GM20431 (cell line): ENCODE results near the gene FAM89B.

Source experiments
- in situ Hi-C: fragments of 300-500 bp; cut with MseI, MboI; formaldehyde crosslinking; loops from one replicate; pipeline ENCODE4 v1.15.0; 2020; ENCODE audit warnings: low sequenced_read_pairs; ENCODE audit not compliant: unreplicated experiment

The FAM89B gene

DNA sequence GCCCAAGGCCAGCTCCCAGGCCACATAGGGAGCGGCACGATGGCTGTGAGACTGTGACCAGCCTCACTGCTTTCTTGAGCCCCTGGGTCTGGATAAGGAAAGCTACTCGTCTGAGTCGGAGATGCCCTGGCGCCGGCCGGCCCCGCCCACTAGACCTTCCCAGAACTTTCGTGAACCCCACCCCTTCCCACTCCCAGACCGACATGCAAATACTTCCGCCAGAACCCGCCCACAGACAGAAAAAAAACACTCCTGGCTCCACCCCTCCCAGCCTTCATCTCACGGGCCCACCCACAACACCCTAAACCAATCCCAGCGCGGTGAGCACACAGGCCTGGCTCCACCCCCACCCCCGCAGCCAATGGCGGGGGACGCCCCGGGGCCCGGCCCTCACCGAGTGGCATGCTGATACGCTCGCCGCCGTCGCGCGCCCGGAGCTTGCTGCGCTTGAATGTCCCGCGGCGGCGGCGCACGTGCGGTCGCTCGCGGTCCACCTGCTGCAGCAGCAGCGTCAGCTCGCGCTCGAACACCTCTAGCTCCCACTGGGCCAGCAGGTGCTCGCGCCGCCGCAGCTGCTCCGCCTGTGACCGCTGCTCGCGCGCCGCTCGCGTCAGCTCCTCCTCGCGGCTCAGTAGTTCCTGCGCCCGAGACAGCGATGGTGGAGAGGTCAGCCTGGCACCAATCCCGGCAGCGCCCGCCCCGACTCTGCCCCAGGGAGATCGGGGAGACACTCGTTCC is 34.7 kb downstream of the FAM89B start:
- in situ Hi-C loops = no loop called here

- in situ Hi-C loops = no loop called here
These were observed 35.5 kb downstream of the FAM89B start for GRCh38 chr11:65607614-65608426.

- in situ Hi-C loops = no loop called here
These were observed 36.9 kb downstream of the FAM89B start for GRCh38 chr11:65609229-65609628.

GRCh38 chr11:65609665-65610064 is 37.3 kb downstream of the FAM89B start:
- in situ Hi-C loops = no loop called here

DNA sequence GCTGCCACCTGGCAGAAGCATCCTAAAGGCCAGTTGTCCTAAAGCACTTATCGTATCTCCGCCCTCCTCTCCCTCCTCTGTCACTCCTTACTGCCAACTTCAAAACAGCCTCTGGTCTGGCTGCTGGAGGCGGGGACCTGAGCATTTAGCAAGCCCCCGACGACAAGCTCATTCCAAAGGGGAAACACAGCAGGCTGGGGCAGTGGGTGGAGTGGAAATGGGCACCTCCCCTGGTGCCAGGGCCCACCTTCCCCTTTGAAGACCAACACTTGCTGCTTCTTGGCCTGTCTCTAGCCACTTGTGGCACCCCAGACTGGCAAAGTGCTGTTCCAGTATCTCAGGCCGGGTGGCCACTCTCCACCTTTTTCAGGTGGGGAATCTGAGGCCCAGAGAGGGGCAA is 38.1 kb downstream of the FAM89B start:
- in situ Hi-C loops = no loop called here

- in situ Hi-C loops = no loop called here
These were observed 38.9 kb downstream of the FAM89B start for GRCh38 chr11:65611028-65611757.

- in situ Hi-C loops = no loop called here
These were observed 39.6 kb downstream of the FAM89B start for GRCh38 chr11:65611758-65612603.

DNA sequence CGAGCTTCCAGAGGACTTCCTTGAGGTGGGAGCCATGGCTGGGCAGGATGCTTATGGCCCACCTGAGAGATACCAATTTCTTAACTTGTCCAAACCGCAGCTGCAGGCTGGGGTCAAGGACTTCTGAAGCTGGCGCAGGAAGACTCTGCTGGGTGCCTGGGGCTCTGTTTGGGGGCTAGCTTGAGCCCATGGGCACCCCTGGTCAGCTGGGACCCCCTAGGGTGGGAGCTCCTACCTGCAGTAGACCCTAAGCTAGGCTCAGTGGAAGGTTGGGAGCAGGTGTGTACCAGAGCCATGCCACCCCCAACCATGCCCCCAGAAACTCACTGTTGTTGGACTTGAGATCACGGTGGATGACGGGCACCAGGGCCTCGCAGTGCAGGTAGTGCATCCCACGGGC is 40.4 kb downstream of the FAM89B start:
- in situ Hi-C loops = no loop called here

DNA sequence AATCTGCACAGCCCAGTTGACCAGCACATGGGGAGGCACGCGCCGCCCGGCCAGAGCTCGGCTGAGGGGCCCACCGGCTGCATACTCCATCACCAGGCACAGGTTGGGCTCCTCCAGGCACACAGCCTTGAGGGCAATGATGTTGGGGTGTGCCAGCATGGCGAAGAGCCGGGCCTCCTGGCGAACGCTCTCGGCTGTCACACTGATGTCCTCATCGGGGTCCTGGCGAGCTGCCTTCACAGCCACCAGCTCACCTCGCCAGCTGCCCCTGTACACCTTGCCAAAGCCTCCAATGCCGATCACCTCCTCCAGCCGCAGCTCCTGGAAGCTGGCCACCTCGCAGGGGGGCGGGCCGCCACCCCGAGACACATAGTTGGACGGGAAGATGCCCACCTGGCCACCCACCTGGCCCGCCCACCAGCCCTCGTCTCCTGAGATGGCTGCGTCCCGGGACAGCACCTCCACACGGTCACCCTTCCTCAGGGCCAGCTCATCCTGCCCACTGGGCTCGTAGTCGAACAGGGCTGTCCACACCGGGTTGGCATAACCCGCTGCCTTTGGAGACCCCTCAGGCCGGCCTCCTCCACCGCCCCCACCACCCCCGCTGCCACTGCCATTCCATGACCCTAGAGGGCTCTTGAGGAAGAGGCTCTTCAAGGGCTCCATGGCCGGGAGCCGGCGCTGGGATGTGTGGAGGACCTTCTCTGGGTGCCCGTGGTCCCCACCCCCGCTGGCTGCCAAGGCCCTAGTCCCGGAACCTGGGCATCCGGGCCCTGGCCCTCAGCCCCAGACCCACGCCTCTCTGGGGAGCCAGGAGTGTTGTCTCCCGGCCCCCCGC is 41.0 kb downstream of the FAM89B start:
- in situ Hi-C loops = no loop called here

GRCh38 chr11:65615229-65615949 is 43.1 kb downstream of the FAM89B start, which contains the start of gene PCNX3:
TSS of gene PCNX3 (plus strand) at chr11:65615776. CDS start at chr11:65616312, 536 bp downstream.
- in situ Hi-C loops = no loop called here

DNA sequence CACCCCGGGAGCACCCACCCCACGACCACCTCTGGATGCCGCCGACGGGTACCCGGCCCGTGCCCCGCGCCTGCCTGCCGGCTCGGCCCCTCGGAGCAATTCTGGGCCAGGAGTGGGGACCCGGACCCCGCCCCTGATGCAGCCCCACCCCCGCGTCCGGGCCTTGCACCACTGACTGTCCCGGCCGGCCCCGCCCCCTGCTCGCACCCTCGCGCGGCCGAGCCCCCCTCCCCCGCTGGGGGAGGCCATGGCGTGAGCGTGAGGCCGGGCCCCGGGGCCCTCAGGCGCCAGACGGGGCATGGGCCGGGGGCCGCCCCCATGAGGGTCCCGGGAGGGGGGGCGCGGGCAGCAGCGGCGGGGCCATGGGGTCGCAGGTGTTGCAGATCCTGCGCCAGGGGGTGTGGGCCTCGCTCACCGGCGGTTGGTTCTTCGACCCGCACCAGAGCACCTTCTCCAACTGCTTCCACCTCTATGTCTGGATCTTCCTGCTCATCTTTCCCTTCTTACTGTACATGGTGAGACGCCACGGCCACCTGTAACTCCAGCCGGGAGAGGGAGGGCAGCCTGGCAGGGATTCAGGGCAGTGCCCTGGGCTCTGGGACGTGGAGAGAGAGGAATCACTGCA is 43.7 kb downstream of the FAM89B start:
- in situ Hi-C loops = no loop called here

GRCh38 chr11:65616575-65617001 is 44.2 kb downstream of the FAM89B start:
- in situ Hi-C loops = no loop called here

DNA sequence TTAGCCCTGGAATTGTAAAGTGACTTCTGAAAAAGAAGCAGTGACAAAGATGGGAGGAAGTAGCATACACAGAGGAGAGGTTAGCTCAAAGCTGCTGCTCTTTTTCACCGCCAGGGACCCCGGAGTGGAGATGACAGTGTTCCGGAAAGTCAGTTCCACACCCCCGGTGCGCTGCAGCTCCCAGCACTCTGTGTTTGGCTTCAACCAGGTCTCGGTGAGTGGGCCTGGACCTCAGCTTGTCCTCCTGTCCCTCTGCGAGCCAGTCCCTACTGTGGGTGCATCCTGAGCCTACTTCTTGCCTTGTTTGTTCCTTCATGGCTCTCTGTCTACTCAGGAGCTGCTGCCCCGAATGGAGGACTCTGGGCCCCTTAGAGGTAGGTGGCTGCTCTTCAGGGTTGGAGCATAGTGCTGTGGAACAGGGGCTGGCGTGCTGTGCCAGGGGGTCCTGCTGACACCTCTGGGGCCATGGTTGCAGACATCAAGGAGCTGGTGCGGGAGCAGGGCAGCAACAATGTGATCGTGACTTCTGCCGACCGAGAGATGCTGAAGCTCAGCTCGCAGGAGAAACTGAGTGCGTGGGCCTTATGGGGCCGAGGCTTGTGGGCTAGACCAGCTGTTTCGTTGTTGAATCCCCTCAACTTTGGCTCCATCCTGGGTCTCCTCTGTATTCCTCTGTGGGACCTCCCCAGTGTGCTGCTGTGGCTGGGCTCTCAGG is 45.0 kb downstream of the FAM89B start:
- in situ Hi-C loops = no loop called here

DNA sequence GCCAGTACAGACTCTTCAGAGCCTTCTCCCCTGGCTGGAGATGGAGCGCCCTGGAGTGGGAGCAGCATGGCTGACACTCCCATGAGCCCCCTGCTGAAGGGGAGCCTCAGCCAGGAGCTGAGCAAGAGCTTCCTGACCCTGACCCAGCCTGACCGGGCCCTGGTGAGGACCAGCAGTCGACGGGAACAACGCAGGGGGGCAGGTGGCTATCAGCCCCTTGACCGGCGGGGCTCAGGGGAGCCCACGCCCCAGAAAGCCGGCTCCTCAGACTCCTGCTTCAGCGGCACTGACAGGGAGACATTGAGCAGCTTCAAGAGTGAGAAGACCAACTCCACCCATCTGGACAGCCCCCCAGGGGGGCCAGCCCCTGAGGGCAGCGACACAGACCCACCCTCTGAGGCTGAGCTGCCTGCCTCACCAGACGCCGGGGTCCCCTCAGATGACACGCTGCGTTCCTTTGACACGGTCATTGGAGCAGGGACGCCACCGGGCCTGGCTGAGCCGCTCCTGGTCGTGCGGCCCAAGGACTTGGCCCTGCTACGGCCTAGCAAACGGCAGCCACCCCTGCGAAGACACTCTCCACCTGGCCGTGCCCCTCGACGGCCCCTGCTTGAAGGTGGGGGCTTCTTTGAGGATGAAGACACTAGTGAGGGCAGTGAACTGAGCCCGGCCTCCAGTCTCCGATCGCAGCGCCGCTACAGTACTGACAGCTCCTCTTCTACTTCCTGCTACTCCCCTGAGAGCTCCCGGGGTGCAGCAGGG is 45.8 kb downstream of the FAM89B start:
- in situ Hi-C loops = no loop called here

- in situ Hi-C loops = no loop called here
These were observed 46.4 kb downstream of the FAM89B start for GRCh38 chr11:65618763-65619162.

DNA sequence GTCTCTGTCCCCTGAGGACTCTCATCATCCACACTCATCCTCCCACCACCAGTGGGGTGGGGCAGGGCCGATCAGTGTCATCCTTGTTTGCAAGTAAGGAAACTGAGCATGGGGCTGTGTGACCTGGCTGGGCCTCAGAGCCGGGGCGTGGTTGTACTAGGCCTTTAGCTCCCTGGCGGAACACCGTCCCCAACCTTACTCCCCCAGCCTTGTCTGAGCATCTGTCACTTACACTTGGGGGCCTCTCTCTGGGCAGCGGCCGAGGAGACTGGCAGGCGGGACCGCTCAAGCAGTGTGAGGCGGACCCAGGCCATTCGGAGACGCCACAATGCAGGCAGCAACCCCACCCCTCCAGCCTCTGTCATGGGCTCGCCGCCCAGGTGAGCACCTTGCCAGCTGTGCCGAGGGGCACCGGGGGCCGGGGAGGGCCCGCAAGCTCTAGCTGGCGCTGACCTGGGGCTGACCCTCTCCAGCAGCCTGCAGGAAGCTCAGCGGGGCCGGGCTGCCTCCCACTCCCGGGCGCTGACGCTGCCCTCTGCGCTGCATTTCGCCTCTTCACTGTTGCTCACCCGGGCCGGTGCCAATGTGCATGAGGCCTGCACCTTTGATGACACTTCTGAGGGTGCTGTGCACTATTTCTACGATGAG is 47.1 kb downstream of the FAM89B start:
- in situ Hi-C loops = no loop called here
